NCI-H748 treated with DMSO at 0.1 percent for 48 hours (cell line): ENCODE data around the gene CPNE9.

Experiments
- DNase-seq: peaks from one replicate; lab custom pipeline; 2025; lab: John Stamatoyannopoulos, UW

CPNE9 gene

DNA sequence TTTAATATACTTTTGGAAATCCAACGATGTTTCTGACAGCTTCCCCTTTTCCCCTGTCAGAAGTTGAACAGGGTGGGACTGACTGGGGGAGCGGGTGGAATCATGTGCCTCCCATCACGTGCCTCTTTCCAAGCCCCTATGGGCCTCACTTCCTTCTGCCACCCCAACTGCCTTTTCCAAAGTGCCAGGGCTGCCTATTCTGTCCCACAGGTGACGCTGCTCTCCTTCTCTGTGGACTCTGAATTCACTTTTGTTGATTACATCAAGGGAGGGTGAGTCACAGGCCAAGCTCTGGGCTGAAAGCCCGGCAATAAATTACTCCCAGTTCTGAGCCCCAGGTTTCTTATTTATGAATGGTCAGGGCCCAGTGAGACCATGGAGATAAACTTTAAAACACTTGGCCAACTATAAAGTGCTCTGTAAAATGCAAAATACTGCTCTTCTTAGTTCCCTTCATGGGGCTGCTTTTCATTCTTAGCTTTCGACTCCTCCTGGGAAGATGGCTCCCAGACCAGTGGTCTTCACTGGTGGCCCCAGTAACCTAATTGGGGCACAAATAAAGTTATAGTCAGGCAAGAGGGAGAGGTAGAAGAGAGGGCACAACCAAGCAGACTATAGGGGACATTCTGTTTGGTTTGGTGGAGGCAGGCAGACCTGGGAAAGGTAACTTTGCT, 12.3 kb downstream of the CPNE9 start:
- no peak for DNase-seq

DNA sequence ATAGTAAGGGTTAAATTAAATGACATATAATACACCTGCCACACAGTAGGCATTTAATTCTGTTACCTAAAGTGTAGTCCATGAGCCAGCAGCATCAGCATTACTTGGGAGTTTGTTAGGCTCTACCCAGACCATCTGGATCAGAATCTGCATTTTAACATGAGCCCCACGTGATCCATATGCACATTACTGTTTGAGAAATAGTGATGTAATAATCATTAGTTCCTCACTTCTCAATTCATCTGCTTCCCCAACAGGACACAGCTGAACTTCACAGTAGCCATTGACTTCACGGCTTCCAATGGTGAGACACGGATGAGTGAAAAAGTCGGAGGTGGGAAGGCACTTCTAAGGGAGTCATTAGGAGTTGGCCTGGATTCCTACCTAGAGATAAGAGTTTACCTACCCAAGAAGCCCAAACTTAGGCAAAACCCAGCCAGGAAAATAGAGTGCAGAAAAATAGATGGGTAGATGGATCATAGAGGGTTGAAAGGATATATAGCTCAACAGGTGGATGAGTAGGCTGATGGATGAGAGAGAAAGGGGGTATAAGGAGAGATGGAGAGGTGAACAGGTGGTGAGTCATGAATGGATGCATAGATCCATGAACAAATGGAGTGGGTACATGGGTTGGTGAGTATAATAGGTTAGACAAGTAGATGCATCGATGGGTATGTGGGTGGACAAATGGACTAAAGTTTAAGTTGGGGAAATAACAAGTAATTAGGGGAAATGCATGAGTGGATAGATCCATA, 13.3 kb downstream of the CPNE9 start:
- DNase-seq = no peak

DNA sequence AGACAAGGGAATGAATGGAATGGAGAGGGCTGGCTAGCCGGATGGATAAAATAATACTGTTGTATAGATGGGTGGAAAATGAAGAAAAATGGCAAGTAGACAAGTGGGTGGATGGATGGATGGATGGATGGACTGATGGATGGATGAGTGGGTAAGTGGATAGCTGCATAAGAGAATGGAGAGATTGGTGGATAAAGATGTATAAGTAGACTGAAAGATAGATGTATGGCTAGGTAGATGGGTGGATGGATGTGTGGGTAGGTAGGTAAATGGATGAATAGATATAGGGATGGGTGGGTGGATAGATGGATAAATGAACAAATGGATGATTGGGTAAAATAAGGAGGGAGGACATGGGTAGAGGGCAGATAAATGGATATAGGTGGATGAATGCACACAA, 13.9 kb downstream of the CPNE9 start:
- no peak for DNase-seq

DNA sequence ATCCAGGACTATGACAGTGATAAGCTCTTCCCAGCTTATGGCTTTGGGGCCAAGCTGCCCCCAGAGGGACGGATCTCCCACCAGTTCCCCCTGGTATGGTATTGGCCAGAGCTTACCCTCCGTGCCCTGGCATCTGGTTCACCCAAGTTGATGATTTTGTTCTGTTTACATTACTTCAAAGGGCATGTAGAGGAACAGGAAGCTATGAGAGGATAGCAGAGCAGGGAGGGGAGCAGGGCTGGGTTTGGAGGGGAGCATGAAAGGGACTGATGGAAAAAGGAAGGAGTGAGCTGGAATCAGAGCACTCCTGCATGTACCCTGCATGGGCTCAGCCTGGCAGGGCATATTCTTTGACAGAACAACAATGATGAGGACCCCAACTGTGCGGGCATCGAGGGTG, 14.5 kb downstream of the CPNE9 start:
- DNase-seq = no peak

DNA sequence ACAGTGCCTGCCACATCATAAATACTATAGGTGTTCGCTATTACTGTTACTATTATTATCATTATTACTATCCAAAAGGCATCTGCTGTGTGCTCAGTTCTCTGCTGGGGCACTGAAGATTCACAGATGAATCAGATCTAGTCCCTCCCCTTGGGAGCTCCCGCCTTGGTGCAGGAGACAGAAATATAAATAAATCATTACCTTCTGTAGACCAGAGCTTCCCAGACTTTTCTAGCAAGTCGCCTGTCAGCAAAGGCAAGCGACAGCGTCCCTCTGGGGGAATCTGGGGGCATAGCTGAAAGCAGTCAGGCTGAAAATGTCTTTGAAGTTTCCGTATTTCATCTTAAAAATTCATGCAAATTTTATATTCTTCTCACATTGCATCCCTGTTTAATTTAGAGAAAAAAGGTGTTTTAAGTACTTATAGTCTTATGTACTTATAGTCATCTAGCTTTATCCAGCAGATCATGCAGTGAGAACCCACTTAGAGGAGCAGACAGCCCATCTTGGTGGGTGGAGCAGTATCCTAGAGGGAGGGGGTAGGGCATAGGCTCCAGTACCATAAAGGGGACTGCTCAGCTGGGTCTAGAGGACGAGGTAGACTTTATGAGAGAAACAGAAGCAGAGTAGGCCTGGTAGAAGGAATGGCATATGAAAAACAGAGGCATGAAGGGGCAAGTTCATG, 17.5 kb downstream of the CPNE9 start:
- no peak for DNase-seq

DNA sequence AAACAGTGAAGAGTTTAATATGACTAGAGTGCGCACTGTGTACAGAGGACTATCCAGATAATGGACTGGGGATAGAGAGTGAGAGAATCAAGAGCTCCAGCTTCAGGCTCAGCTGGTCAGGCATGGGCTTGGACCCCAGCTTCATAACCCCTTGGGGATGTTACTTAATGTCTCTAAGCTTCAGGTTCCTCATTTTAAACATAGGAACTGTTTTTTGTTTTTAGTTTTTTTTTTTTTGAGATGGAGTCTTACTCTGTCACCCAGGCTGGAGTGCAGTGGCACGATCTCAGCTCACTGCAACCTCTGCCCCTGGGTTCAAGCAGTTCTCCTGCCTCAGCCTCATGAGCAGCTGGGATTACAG, 18.0 kb downstream of the CPNE9 start:
- no peak for DNase-seq

DNA sequence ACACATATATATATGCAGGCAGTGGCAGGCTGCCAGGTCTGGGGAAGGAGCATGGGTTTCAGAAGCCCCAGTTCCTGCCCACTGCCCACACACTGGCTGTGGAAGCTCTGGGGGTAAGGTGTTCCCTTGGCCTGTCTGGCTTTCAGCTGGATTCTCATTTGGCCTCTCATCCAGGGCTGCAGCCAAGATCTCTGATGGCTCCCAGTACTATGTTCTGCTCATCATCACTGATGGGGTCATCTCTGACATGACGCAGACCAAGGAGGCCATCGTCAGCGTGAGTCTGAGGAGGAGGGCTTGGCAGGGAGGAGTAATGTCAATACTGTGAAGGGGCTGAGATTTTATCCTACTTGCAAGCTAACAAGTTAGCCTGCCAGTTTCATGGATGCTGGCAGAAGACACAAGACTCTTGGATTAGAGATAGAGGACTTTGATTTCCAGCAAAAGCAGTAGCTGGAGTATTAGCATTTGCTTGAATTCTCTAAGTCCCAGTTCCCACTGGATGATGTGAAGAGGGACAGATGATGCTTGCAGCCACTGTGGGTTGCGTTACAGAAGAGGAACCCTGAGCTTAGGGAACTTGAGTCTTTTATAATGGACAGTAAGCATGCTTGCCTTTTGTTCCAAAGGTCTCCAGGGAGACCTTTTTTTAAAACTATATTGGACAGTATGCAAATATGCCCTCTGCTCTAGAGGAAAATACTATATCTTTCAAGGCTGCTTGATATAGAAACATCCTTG, 22.3 kb downstream of the CPNE9 start:
- no peak for DNase-seq

DNA sequence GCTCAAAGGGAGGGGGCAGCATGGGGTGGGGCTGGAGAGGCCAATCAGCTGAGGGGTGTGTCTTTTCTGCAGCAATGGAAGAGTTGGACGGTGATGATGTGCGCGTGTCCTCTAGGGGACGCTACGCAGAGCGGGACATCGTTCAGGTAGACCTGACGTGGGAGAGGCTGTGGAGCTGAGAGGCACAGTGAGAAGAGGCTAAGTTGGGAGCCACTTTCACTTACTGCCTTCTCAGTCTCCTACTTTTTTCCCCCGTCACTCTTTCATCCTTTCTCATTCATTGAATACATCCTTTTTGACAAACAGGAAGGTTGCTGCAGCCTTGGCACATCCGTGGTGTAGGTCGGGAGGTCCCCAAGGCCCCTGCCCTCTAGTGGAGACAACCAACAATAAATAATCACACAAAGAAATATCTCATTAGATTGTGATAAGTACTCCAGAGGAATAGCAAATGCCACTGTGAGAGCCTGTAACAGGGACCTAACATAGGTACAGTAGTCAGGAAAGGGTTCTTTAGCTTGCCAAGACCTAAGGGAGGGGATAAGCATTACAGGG, 23.5 kb downstream of the CPNE9 start:
- DNase-seq = no peak

DNA sequence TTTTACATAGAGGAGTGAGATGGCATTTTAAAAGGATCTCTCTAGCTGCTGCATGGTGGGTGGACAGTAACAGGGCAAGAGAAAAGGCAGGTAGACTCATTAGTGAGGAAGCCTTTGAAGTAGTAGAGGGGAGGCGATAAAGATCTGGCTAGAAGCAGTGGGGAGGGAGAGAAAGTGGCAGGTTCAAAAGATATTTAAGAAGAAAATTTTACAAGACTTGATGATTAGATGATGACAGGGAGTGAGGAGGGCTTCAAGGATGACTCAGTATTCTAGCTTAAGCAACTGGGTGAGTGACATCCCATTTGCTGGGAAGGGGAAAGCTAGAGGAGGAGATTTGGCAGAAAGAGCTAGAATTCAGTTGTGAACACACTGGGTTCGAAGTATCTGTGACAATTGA, 24.1 kb downstream of the CPNE9 start:
- DNase-seq = no peak

DNA sequence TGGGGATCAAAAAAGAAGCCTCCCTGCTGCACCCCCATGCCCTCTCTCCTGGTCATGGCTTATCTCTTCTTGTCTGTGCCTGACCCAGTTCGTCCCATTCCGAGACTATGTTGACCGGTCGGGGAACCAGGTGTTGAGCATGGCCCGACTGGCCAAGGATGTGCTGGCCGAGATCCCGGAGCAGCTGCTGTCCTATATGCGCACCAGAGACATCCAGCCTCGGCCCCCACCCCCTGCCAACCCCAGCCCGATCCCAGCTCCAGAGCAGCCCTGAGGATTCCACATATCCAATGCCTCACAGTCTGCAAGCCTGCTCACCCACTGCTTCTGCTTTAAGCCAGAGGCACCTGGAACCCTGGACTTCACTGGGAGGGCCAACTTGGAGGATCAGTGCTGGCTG, 25.8 kb downstream of the CPNE9 start:
- no peak for DNase-seq

DNA sequence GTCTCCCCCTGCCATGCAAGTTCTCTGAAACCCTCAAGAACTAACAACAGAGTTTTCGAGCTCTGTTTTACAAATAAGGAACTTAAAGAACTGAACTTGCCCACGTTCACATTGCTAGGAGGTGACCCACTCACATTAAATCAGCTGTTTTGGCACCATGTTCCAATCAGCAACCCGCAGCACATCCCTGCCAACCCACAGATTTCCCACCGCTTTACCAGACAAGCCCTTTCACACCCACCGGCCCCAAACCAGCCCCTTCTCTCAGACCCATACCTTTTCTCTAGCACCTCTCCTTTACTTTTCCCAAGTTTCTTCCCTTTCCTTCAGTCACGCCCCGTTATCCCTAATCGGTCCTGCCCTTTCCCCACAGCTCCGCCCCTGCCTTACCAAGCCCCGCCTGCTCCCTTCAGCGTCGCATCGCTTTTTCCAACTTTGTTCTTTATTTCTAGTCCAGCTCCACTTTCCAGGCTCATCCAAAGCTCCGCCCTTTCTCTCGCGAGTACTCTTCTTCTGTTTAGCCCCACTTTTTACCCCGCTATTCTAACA, 27.1 kb downstream of the CPNE9 start:
- DNase-seq = no peak

DNA sequence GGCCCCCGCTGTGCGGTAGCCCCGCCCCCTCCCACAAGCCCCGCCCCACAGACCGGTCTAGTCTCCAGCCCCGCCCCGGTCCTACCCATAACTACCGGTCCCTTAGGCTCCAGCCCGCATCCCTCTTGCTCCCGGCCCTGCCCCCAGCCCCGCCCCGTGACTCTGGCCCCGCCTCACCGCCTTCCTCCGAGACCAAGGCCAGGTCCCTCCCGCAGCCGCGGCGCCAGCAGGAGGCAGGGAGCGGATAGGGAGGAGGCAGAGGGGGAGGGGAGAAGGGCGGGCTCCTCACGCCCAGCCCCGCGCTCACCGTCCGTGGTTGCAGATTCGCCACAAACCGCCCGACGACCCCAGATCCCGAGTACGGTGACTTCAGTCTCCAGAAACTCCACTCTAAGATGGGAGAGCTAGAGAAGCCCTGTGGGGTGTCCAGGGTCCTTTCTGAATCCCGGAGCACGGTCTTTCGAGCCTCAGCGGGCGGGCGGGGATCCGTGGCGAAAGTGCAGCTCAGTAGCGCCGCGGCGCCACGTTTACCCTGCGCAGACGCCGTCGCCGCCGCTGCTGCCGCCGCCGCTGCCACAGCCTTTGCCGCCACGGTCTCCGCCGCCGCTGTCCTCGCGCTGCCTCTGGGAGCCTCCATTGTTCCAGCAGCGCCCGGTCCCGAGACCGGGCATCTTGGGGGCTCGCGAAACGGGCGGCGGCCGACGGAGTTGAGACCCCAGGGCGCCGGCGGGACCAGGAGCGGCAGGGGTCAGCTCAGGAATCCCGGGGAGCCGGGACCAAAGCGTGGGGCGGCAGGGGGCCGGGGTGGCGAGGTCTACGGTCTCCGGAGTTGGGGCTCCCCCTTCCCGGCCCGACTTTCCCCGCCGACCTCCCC, 27.8 kb downstream of the CPNE9 start, which contains the start of gene BRPF1:
BRPF1 (plus strand) TSS at position 530 of the 874 bp plus-strand sequence. CDS start 2,406 bp downstream, outside the sequence.
- DNase-seq = peak; percentile 87

DNA sequence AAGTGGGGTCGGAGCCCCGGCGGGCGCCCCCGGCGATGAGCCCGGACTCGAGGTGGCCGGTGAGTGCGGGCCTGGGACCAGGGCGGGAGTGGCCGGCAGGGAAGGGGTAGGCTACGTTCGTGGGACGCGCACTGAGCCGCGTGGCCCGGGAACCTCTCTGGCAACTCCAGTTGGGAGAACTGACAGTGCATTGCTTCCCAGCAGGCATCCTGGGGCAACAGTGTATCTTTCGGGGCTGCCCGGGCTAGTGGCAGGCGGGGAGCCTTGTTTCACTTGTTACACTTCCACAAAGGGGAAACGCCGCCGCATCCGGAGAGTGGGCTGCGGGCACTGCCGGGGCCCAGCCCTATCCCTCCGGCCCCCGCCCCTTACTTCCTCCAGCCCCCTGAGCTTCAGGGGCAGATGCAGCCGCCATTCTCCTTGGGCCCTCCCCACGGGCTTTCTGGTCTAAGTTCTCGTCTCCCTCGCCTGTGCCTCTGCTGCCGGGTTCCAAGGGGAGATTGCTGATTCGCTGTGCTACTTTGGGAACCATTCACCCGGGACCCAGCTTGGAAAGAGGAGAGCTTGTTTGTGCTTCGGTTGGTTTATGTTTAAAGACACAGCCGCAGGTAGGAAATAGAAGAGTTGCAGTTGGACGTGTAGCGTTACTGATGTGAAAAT, 28.6 kb downstream of the CPNE9 start:
- DNase-seq = no peak

DNA sequence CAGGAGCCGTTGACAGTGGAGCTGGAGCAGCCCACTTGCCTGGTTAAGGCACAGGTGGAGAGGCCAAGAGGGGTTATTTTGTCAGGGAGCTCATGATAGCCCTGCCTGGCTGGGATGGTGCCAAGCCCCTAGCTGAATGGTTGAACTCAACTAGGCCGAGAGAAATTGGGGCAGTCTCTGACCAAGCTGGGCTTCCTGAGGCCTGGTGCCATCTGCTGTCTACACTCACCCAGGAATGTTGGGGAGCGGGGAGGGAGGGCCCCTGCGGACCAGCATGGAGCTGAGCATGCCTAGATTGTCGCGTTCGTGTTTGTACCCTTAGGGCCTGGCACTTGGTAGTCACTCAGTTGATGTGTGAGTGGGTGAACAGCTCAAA, 29.1 kb downstream of the CPNE9 start:
- no peak for DNase-seq

DNA sequence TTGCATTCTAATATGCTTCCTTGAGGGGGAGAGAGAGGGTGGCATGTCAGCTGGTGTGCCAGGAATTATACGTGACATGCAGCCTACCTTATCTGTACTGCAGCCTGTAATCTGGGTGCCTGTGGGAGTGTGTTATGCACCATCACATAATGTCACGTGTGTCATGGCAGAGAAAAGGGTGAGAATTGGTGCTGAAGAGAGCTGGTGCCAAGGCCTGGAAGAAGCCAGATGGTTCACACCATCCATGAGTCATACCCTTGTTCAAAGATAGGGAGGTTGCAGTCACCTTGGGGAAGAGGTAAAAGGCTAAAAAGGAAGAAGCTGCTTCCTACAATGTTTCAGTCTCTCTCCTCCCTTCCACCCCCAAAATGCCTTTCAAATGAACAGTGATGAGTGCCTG, 33.2 kb downstream of the CPNE9 start:
- no peak for DNase-seq

DNA sequence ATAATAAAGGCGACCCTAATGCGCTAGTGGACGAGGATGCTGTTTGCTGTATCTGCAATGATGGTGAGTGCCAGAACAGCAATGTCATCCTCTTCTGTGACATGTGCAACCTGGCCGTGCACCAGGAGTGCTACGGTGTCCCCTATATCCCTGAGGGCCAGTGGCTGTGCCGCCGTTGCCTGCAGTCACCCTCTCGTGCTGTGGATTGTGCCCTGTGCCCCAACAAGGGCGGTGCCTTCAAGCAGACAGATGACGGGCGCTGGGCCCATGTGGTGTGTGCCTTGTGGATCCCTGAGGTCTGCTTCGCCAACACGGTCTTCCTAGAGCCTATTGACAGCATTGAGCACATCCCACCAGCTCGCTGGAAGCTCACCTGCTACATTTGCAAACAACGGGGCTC, 35.5 kb downstream of the CPNE9 start:
- DNase-seq = no peak

DNA sequence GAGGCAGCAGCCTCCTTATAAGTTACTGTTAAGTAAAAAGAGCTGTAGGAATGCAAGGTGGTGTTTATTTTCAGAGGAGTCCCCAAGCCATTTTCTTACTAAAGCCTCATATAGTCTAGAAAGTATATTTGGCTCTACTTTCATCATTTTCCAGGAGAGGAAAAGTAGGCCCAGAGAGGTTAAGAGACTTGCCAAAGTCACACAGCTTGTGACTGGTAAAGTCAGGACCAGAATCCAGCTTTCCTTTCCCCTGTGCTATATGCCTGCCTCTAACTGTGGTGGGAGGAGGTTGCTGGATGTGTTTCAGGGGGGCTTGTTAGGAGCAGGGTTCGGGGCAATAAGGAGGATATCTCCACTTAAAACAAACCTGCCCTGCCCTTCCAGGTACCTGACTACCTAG, 38.9 kb downstream of the CPNE9 start:
- DNase-seq = no peak

DNA sequence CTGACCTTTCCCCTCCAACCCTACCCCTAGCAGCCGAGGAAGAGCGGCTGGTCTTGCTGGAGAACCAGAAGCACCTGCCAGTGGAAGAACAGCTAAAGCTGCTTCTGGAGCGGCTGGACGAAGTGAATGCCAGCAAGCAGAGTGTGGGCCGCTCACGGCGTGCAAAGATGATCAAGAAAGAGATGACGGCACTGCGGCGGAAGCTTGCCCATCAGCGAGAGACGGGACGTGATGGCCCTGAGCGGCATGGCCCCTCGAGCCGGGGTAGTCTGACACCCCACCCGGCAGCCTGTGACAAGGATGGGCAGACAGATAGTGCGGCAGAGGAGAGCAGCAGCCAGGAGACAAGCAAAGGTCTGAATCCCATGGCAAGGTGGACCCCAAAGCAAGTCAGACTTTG, 39.9 kb downstream of the CPNE9 start:
- DNase-seq = no peak

DNA sequence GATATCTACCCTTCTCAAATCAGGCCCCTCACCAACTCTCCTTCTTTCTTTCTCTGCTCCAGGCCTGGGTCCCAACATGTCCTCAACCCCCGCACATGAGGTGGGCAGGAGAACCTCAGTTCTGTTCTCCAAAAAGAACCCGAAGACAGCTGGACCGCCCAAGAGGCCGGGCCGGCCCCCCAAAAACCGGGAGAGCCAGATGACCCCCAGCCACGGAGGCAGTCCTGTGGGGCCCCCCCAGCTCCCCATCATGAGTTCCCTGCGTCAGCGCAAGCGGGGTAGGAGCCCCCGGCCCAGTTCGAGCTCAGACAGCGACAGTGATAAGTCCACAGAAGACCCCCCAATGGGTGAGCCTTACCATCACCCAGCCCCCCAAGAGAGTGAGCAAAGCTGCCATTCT, 40.5 kb downstream of the CPNE9 start:
- DNase-seq = no peak

DNA sequence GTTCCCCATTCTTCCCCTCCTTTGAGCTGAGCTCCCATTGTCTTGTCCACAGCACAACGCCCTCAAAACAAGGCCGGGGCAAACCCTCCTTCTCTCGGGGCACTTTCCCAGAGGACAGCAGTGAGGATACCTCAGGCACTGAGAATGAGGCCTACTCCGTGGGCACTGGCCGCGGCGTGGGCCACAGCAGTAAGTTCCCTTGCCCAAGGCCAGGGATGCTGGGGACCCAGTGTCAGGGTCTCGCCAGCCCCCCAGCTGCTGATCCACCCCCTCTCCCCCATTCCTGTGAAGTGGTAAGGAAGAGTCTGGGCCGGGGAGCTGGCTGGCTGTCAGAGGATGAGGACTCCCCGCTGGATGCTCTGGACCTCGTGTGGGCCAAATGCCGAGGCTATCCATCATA, 41.9 kb downstream of the CPNE9 start:
- DNase-seq = no peak
